ENCODE data around the gene MRPL34. TPM values are rescaled to one million over a fixed set of nuclear protein-coding genes. Genes with fewer than 3 reads are reported as not detected.
A peak's percentile ranks its signal among the peaks of the same experiment; 100 is the strongest.

MRPL34 gene
- polyA plus RNA-seq, 1 of the 3 experiments (the other 2 are of a cell fraction) = 72.9 TPM

- Histone ChIP-seq H3K9me2 (no peaks in the 10 kb centered on the region), H3F3A (replicated peaks; ENCODE audit: insufficient read depth) (peaks cover 6% of the 10 kb centered on the region), H2AFZ (ENCODE audit: low read depth) (no peak overlapping the region), H3K27me3 (ENCODE audit: insufficient read depth) (no peaks in the 10 kb centered on the region), H3K4me2 (no peak overlapping the region), H3K9me3 (no peaks in the 10 kb centered on the region), H3K27ac (ENCODE audit: low read depth in 2 of 2, low read length in 1 of 2) (no peak overlapping the region), H3K9ac (no peak overlapping the region), H3K4me1 (ENCODE audit: control insufficient read depth in 1 of 2, insufficient read depth in 2 of 2, low read depth in 1 of 2, low read length in 1 of 2) (peaks cover 0 to 9% of the 10 kb centered on the region in 2 experiments; a peak in 1 of 4 replicates), H4K20me1 (ENCODE audit: insufficient read depth) (no peaks in the 10 kb centered on the region), H3K4me3 (ENCODE audit: low read depth in 2 of 2, low read length in 1 of 2) (no peak overlapping the region), H3K36me3 (replicated peaks in 1 of 2; ENCODE audit: control insufficient read depth in 1 of 2, insufficient read depth in 2 of 2, low read length in 1 of 2) (peaks cover 0 to 7% of the 10 kb centered on the region in 2 experiments), H3K79me2 (ENCODE audit: insufficient read depth) (peaks cover 8% of the 10 kb centered on the region; the same call in 1 of the 2 replicates)
- WGBS (ENCODE audit: low lambda C conversion rate) = 88% methylated on average over 11 of the region's 15 CpGs
- ChIA-PET CTCF (interaction anchor here (1.0 to 8.9 kb wide), 3 partner anchors 44 to 54 kb away, joined by 3 to 80 read pairs (median 69); no protein-coding TSS in a partner anchor), POLR2A (no interaction called here)
- TF ChIP-seq GATA2 (CRISPR knock-in tag; IDR thresholded peaks at IDR 0.05) = no peak
- no peak for TF ChIP-seq EP300 (IDR thresholded peaks at IDR 0.05; ENCODE audit: borderline replicate concordance in 1 of 2, low read depth in 1 of 2, low read length in 1 of 2)
- TF ChIP-seq SMC3 (IDR thresholded peaks at IDR 0.05; ENCODE audit: low read depth, low read length) = no peak
- TF ChIP-seq ELF1 (IDR thresholded peaks at IDR 0.05) = no peak
- TF ChIP-seq CHD2 (IDR thresholded peaks at IDR 0.05; ENCODE audit: low read length, partially characterized antibody) = no peak
- DNase-seq = no peak
These were observed 35.7 kb downstream of the MRPL34 start for GRCh38 chr19:17341386-17341785.

- POLR2A ChIA-PET = no interaction called here
- H3K27ac ChIP-seq (ENCODE audit: low read depth in 2 of 2, low read length in 1 of 2) = no peak overlapping the region
- peaks cover 3% of the 10 kb centered on the region for H3F3A ChIP-seq (replicated peaks; ENCODE audit: insufficient read depth)
- CTCF ChIA-PET = interaction anchor here (1.0 to 8.9 kb wide), 3 partner anchors 43 to 54 kb away, joined by 3 to 80 read pairs (median 69); no protein-coding TSS in a partner anchor
- H3K4me2 ChIP-seq = no peak overlapping the region
- no peaks in the 10 kb centered on the region for H3K9me3 ChIP-seq
- H3K36me3 ChIP-seq (replicated peaks in 1 of 2; ENCODE audit: control insufficient read depth in 1 of 2, insufficient read depth in 2 of 2, low read length in 1 of 2) = peaks cover 0 to 7% of the 10 kb centered on the region in 2 experiments
- WGBS (ENCODE audit: low lambda C conversion rate) = 94% methylated on average over 7 of the region's 7 CpGs
- DNase-seq = no peak
- no peaks in the 10 kb centered on the region for H3K27me3 ChIP-seq (ENCODE audit: insufficient read depth)
- H3K9me2 ChIP-seq = no peaks in the 10 kb centered on the region
- H4K20me1 ChIP-seq (ENCODE audit: insufficient read depth) = no peaks in the 10 kb centered on the region
- H3K79me2 ChIP-seq (ENCODE audit: insufficient read depth) = peaks cover 8% of the 10 kb centered on the region; the same call in 1 of the 2 replicates
- H3K4me3 ChIP-seq (ENCODE audit: low read depth in 2 of 2, low read length in 1 of 2) = no peak overlapping the region
- no peak overlapping the region for H3K9ac ChIP-seq
- no peak for TF ChIP-seq EZH2phosphoT487 (IDR thresholded peaks at IDR 0.05; ENCODE audit: borderline replicate concordance, low read depth)
- no peak for TF ChIP-seq JUND (IDR thresholded peaks at IDR 0.05)
- TF ChIP-seq TCF12 (IDR thresholded peaks at IDR 0.05) = no peak
- H3K4me1 ChIP-seq (ENCODE audit: control insufficient read depth in 1 of 2, insufficient read depth in 2 of 2, low read depth in 1 of 2, low read length in 1 of 2) = peaks cover 0 to 9% of the 10 kb centered on the region in 2 experiments; a peak in 1 of 4 replicates
- no peak overlapping the region for H2AFZ ChIP-seq (ENCODE audit: low read depth)
These were observed 36.2 kb downstream of the MRPL34 start for GRCh38 chr19:17341845-17342244.

DNA sequence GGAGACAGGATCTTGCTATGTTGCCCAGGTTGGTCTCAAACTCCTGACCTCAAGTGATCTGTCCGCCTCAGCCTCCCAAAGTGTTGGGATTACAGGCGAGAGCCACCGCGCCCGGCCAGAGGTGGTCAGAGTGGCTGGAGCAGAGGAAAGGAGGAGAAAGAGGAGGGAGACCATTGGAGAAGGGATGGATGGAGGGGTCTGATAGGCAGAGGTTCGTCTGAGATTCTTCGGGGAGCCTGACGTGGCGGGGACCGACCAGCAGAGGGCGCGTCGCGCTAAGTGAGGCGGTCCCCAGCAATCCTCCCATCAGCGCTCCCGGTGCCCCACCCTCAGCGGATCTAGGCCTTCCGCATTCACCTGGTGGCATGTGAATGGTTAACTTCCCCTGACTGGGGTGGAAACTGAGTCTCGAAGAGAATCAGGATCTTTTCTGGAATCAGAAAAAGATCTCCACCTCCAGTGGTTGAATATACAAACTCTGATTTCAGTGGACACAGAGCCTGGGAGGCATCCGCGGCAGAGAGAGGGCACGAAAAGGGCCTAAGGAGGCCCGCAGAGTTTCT is 40.5 kb downstream of the MRPL34 start:
- ChIA-PET POLR2A (interaction anchor here (0.7 kb wide), 1 partner anchor 411 kb away, joined by 6 read pairs; no protein-coding TSS in a partner anchor), CTCF (interaction anchor here (0.7 to 8.9 kb wide), 15 partner anchors 10 to 508 kb away, joined by 3 to 80 read pairs (median 4); partner anchors contain the start of genes ANKLE1 and CCDC194)
- H3K27me3 ChIP-seq (ENCODE audit: insufficient read depth) = no peaks in the 10 kb centered on the region
- DNase-seq = peak; percentile 89
- no peak overlapping the region for H3K4me3 ChIP-seq (ENCODE audit: low read depth in 2 of 2, low read length in 1 of 2)
- no peak overlapping the region for H3K4me2 ChIP-seq
- H3F3A ChIP-seq (replicated peaks; ENCODE audit: insufficient read depth) = no peaks in the 10 kb centered on the region
- H3K4me1 ChIP-seq (ENCODE audit: control insufficient read depth in 1 of 2, insufficient read depth in 2 of 2, low read depth in 1 of 2, low read length in 1 of 2) = peaks cover 5 to 6% of the 10 kb centered on the region in 2 experiments; a peak in 1 of 4 replicates
- H3K79me2 ChIP-seq (ENCODE audit: insufficient read depth) = no peaks in the 10 kb centered on the region
- H3K36me3 ChIP-seq (replicated peaks in 1 of 2; ENCODE audit: control insufficient read depth in 1 of 2, insufficient read depth in 2 of 2, low read length in 1 of 2) = peaks cover 0 to 5% of the 10 kb centered on the region in 2 experiments
- TF ChIP-seq RAD21 (IDR thresholded peaks at IDR 0.05; ENCODE audit: low read length) (peak; percentile 84), RXRA (IDR thresholded peaks at IDR 0.05; ENCODE audit: borderline replicate concordance, low read depth) (no peak), FOXJ3 (CRISPR knock-in tag; IDR thresholded peaks at IDR 0.05) (no peak), ELF1 (IDR thresholded peaks at IDR 0.05) (peak; percentile 76), YY1 (IDR thresholded peaks at IDR 0.05; ENCODE audit: low read depth) (no peak), TCF12 (IDR thresholded peaks at IDR 0.05) (no peak), EP300 (IDR thresholded peaks at IDR 0.05; ENCODE audit: borderline replicate concordance in 1 of 2, low read depth in 1 of 2, low read length in 1 of 2) (no peak), SMC3 (IDR thresholded peaks at IDR 0.05; ENCODE audit: low read depth, low read length) (peak; percentile 88)
- TF ChIP-seq, protein P1, sequence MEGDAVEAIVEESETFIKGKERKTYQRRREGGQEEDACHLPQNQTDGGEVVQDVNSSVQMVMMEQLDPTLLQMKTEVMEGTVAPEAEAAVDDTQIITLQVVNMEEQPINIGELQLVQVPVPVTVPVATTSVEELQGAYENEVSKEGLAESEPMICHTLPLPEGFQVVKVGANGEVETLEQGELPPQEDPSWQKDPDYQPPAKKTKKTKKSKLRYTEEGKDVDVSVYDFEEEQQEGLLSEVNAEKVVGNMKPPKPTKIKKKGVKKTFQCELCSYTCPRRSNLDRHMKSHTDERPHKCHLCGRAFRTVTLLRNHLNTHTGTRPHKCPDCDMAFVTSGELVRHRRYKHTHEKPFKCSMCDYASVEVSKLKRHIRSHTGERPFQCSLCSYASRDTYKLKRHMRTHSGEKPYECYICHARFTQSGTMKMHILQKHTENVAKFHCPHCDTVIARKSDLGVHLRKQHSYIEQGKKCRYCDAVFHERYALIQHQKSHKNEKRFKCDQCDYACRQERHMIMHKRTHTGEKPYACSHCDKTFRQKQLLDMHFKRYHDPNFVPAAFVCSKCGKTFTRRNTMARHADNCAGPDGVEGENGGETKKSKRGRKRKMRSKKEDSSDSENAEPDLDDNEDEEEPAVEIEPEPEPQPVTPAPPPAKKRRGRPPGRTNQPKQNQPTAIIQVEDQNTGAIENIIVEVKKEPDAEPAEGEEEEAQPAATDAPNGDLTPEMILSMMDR (IDR thresholded peaks at IDR 0.05) = peak; percentile 84
- H3K9me3 ChIP-seq = no peaks in the 10 kb centered on the region
- no peak overlapping the region for H3K27ac ChIP-seq (ENCODE audit: low read depth in 2 of 2, low read length in 1 of 2)
- no peaks in the 10 kb centered on the region for H4K20me1 ChIP-seq (ENCODE audit: insufficient read depth)
- H2AFZ ChIP-seq (ENCODE audit: low read depth) = peak overlapping the region; percentile 55
- WGBS (ENCODE audit: low lambda C conversion rate) = 34% methylated on average over 11 of the region's 24 CpGs
- no peaks in the 10 kb centered on the region for H3K9me2 ChIP-seq
- no peak overlapping the region for H3K9ac ChIP-seq

Data from SK-N-SH (cell line).